ENCODE measurements around the gene KIF23.

GRCh38 chr15:69452692-69453521 is 38.8 kb downstream of the KIF23 start, which contains the start of gene RPLP1:
- no peak for TF ChIP-seq CTCF (IDR thresholded peaks at IDR 0.05)
- TF ChIP-seq POLR2A (IDR thresholded peaks at IDR 0.05): peak in 1 of 2 donors; percentile 55

All from lower leg skin (tissue), 3 donors.